Inflammatory macrophage treated with lipopolysaccharide for 1 hour (primary cell): ENCODE results near the gene CYP27B1.
"Not testable (repeated sequence)": the region's sequence is repeated elsewhere in the genome, so short reads cannot be mapped to it uniquely, and the experiment has no call there.

Source experiments
- DNase-seq, 2 donors: peaks; one replicate each; pipeline ENCODE4 v3.0.0-alpha.2; 2020 to 2022

CYP27B1 gene

DNA sequence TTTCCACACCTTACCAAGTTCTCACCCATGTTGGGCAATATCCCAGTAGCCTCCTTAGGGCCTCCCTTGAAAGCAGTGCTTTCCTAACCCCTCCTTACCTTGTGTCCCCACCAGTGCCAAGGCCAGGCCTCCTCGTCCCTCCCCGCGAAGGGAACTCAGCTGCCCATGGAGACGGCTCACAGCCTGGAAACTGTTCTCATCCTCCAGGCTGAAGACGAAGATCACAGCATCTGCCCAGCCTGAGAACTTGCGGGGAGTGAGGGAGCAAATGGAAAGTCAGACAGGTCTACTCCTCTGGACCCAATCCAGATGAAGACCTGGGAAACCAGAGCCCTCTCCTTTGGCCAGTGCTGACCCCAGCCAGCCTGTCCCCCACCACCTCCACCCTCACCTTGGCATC, 33.0 kb downstream of the CYP27B1 start:
- DNase-seq, result no peak

DNA sequence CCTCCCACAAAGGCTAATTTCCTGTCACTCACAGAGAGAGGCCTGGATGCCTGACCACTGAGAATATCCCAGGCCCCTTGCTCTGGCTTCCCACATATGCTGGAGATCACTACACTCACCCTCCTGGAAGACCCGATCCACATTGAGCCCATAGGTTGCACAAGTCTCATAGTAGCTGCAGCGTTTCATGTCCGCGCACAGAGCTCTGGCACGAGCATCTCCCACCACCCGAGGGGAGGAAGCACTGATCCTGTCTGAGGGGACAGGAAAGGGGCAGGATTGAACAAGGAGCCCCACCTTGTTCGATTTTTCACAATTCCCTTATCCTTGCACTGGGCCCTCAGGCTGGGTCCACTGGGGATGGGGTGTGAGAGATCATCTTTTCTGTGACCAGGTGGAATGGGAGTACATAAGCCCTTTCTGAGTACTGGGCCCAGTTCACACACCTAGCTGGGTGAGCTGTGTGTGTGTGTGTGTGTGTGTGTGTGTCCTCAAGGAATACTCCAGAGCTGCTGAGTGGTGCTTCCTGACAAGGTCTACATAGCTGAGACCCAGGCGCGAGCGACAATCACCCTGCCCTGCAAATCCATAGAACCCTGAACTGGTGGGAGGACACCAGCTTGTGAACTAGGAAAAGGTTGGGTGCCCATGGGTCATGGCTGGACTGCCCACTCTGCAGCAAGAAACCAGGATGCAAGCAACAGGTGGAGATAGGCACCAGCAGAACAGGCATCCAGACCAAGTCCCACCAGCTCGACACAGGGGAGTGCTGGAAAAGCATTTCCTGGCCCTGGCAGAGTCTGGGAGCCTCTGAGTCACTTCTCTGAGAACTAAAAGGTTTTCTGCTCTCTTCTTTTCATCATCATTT, 33.9 kb downstream of the CYP27B1 start:
- no peak for DNase-seq

DNA sequence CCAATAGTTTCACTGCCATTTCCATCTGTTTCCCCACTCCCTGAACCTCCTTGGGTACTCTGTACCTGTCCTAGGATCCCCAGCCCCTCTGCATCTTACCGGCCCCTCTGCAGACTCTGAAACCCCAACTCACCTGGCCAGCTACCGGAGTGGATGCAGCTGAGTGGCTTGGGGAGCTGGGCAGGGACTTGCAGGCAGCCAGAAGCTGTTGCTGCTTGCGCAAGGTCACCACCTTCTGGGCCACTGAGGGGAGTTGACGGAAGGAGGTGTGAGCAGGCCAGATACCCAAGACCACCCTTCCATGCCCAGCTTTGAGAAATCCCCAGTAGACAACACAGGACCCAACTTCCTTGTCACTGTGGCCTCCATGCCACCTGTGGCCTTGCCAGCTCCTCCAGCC, 34.6 kb downstream of the CYP27B1 start:
- no peak for DNase-seq

DNA sequence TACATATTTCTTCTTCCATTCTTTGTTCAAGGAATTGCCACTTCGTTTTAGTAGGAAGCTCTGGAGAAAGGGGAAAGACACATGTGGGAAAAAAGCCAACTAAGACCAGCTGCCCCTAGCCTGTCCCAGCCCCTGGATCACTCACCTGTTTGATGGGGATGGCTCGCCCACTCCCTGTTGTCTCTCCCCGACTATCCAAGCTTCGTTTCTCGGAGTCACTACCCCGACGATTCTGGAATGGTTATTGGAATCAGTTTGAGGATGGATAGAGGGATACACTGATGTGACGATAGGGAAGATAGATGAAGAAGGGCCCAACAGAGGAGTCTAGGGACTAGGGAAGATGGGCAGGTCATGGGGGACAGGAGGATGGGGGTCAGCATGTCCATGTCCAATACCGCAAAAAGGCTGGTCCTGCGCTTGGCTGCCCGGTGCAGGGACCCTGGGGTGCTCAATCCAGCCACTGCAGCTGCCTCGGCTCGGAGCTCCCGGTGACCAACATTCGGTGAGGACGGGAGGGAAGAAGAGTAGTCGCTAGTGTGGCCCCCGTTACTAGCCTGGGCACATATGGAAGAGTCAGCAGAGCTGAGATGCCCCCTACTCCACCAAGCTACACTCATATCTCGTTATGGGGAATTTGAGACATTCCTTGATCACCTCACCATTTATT, 35.3 kb downstream of the CYP27B1 start:
- no peak for DNase-seq

DNA sequence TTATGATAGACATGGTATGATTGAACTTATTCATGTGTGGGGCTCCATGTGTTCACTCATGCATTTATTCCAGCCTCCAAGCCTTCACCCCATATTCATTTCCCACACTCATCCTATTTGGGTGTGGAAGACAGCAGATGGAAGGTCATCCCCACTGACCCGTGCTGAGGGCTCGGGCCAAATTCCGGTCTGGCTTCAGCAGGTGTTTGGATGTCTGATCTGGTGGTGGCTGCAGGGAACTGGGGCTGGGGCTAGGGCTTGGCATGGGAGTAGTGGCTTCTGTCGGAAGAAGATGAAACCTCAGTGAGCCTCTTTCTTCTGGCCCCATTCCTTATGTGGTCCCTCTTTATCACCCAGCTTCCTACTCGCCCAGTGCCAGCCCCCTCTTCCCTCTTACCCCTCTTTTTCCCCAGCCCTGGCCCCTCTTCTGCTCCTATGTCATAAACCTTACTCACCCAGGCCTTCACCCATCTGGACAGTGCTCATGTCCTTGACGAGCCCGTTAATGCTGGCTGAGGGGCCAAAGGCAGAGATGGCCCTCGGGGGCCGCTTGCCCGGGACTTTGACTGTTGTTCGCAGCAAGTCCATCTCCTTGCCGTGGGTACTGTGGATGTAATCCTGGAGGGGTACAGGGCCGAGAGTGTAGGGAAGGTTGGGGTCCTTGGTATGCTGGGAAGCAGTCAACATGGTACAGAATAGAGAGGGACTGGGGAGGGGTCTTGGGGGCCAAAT, 36.4 kb downstream of the CYP27B1 start:
- no peak for DNase-seq

DNA sequence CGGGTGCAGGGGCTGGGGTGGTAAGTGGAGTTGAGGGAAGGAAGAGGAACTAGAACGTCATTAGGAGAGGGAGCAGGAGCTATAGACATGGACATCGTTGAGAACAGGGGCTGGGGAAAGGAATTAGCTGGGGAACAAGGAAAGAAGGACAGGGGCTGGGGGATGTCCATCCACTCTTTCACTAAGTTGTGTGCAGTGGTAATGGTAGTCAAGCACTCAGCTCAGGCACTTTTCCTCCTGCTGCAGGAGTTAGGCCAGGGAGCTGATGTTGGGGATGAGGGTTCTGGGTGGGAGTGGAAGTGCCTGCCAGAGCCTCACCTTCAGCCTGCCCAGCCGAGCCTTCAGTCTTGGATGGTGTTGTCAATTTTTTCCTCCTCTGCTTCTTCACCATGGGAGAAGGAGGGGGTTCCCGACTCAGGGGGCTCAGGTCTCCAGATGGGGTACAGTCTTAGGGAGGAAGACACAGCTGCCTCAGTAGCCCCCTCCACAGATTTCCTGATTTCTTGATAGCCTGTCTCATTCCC, 37.5 kb downstream of the CYP27B1 start:
- DNase-seq, result no peak

DNA sequence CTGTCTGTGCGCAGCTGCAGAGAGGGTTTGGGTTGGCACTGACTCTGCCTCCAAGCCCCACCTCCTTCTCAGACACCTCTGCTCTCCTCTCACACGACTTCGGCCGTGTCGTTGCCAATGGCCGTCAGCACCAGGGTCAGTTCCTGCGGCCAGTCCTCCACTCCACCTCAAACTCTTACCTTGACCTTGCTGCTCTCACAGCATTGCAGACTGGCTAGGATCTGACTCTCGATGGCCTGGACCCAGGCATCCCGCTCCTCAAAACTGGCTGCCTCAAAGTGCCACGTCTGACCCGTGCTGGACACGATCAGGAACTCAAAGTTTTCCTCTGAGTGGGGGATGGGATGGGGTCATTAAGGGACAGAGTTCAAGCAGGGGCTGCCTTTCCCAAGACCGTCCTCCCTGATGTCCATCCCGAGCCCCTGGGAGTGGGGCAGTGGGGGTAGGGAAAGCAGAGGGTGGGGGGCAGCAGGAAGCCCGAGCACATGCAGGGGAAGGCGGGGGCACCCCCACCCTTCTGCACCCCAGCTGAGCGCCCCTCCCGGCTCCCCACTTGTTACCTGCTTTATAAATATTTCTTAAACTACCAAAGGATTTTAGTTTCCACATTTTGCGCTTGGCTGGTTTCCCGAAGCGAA, 39.0 kb downstream of the CYP27B1 start:
- no peak for DNase-seq

DNA sequence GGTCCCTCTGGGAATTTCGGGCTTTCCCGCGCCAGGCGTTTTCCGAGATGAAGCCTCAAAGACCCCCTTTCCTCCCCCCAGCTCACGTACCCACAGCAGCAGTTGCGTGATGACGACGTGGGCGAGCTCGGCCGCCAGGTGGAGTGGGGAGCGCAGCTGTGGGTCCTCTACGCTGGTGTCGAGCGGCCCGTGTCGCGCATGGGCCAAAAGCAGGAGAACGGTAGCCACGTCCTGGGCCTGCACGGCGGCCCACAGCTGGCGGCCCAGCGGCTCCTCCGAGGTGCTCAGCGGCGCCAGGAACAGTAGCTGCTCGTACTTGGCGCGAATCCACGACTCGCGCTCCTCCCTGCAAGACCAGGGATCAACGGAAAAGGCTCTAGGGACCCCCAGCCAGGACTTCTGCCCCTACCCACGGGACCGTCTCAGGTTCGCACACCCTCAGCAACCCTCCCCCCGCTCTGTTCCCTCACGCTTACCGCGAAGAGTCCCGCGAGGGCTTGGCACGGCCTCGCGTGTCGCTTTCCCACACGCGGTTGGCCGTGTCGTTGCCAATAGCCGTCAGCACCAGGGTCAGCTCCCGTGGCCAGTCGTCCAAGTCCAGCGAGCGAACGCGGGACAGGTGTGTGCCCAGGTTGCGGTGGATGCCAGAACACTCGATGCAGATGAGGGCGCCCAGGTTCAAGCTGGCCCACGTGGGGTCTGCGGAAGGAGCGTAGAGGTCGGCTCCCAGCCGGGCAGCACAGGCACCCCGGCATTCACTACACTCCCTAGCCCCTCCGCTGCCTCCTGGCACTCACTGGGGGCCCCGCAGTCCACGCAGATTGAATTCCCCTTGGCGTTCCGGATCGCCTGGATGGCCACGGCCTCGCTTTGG, 39.8 kb downstream of the CYP27B1 start:
- DNase-seq, result no peak

DNA sequence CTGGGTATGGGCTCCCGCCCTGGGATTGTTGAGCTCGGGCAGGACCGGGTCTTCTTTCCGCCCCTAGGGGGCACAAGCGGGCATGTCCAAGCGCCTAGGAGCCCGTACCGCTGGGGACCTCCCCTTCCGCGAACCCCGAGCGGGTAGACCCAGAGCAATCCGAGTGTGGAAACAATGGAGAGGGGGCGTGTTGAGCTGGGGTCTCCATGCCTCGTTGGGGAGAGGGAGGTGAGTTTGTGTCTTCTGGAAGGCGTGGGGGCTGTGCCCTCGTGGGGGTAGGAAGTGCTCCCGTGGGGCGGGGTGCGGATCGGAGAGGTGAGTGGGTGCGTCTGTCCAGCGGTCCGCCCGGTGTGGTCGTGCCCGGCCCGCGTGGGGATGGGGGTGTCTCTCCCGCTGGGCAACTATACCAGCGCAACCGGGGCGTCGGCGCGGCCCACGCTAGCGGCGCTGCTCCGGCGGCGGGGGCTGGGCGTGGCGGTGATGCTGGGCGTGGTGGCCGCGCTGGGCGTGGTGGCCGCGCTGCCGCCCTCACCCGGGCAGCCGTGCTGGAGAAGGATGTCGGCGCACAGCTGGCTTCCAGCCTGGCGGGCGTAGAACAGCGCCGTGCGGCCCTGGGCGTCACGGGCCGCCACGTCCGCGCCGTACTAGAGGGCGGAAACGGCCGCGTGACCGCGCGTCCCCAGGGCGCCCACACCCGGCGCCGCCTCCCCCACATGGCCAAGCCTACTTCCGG, 40.6 kb downstream of the CYP27B1 start:
- DNase-seq, result no peak

DNA sequence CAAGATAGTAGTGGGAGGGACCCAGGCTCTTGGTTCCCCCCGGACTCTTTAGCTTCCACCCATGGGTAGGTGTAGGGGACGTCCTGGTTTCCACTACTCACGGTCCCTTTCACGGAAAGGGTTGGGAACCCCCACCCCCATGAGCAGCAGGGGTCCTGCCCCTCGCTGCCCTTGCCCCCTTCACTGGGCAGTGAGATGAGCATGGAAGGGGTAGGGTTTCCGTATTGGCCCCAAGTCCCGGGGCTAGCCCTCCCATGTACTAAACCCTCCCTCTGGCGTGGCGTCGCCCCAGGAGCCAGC, 41.1 kb downstream of the CYP27B1 start:
- DNase-seq, result no peak

DNA sequence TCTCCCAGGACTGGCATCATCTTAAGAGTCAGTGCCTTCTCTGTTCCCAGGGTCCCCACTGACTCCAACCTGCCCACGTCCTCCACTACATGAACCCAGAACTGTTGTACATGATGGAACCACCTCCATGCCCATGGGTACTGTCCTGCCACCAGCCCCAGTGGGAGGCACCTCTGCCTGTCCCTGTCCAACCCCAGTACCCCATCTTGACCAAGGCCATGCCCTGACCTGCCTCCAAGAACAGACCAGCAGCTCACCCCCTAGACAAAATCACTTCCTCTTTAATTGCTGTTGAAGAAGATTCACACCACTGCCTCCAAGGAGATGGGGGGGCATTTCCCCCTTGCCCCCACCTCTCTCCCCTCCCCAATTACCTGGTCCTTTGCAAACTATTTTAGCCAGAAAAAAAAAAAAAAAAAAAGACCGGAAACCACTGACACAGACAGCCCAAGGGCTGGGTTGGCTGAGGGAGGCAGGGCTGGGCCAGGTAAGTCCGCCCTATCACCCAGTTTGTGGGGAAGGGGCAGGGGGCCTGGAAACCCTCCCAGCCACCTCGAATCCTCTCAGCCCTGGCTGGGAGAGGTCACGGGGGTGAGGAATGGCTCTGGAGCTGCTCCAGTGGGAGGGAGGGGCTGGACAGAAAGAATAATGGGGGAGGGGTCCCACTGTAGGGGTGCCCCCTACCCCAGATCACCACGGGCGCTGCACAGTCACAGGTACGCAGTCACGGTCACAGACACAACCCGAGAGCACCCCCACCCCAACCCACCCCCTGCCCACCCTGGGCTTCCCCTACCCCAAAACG, 41.7 kb downstream of the CYP27B1 start:
- no peak for DNase-seq

DNA sequence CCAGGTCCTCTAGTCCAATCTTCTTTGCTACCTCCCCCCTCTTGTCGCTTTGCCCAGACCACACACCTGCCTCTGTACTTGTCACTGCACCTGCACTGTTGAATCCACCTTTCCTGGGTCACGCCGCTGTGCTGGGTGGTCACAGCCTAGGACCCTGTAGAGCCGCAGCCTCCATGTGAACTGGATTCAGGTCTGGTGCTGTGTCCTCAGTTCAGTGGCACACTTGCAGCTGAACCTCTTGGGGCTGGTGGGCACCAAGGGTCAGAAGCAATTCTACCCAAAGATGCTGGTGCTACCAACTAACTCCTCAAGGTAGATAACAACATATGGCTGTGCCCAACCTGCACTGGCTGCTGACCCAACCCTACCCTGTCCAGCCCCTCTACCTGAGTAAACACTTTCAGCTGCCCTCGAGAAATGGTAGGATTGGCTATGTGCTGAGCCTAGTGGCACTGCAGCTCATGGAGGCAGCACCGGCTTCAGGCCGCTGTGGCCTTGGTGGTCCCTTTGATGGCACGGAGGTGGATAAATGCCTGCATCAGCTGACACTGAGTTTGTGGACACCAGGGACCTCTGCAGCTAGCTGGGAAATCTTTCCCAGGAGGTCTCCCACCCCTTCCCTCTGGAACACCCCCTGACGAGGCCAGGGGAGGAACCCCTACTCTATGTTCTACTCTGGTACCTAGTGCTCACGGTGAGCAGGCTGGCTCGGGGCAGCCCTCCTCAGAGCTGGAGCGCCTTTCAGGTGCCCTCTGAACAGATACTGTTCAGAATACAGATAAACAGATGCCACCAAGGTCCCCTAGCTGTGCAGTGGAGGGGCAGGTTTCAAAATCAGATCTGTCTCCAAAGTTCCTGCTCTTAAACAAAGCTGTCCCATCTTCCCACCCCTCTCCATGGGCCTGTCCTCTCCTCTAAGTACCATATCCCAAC, 42.6 kb downstream of the CYP27B1 start:
- DNase-seq, result no peak

DNA sequence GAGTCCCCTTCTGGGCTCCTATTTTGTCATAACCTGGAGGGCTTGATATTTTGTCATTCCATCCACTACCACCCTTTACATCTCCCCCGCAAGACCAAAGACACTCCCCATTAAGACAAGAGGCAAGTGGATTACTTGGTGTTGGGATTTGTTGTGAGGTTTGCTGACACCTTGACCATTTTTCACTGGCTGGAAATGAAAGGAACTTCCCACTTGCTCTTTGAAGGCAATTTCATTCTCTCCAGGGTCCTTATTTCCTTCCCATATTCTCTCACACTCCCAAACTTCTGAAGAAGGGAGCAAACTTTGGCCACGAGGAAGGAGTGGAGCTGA, 43.3 kb downstream of the CYP27B1 start:
- DNase-seq, result no peak

DNA sequence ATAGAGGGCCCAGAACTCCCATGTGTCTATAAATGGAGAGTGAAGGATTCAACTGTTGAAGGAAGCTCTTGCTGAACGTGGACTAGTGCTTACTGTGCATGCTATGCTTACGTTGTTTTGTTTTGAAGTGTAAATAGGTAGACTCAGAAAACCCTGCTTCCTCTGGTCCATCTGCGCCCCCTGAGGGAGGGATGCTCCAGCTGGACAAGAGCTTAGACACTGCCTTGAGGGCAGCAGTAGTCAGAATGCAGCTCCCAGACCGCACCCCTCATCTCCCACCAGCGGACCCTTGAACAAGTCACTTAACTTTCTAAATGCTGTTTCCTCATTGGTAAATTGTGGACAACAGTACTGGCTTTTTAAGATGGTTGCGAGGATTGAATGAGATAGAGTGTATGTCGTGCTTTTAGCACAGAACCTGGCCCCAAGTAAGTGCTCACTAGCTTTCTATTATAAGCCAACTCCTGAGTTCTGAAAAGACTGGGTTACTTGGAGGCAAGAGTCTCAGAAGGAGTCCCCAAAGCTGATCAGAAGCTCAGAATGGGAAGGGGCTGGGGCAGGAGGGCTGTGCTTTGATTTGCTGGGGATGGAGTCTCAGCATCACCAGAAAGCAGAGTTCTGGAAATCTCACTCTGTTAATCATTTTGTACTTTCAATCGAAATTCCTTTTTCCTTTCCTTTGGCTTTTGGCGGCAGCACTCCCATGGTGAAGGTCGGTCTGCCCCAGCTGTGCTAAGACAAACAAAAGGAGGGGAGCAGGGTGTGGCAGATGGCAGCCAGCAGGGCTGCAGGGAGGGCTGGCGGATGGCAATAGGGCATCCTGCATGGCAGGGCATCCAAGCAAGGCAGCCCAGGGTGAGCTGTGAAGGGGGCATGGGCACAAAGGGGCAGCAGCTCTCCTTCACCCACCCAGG, 43.9 kb downstream of the CYP27B1 start:
- DNase-seq, result no peak

DNA sequence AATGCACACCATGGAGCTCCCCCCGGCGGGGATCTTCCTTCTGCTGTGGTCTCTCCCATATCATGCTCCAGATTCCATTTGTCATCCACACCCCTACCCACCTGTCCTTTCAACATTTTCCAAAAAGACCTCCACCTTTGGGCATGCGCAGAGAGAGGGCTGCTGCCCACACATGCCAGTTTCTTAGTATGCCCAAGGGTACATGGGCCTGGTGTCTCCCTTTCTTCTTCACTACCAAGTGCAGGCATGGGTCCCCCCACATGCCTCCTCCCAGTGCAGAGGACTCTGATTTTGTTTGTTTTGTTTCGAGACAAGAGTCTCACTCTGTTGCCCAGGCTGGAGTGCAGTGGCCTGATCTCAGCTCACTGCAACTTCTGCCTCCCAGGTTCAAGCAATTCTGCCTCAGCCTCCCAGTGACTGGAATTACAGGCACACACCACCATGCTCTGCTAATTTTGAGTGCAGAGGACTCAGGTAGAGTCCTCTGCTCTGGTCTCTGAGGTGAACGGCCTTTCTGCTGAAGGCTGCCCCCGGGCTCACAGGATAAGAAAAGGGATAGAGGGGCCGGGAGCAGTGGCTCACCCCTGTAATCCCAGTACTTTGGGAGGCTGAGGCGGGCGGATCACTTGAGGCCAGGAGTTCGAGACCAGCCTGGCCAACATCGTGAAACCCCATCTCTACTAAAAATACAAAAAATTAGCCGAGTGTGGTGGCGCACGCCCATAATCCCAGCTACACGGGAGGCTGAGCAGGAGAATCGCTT, 44.9 kb downstream of the CYP27B1 start:
- not testable (repeated sequence) for DNase-seq

DNA sequence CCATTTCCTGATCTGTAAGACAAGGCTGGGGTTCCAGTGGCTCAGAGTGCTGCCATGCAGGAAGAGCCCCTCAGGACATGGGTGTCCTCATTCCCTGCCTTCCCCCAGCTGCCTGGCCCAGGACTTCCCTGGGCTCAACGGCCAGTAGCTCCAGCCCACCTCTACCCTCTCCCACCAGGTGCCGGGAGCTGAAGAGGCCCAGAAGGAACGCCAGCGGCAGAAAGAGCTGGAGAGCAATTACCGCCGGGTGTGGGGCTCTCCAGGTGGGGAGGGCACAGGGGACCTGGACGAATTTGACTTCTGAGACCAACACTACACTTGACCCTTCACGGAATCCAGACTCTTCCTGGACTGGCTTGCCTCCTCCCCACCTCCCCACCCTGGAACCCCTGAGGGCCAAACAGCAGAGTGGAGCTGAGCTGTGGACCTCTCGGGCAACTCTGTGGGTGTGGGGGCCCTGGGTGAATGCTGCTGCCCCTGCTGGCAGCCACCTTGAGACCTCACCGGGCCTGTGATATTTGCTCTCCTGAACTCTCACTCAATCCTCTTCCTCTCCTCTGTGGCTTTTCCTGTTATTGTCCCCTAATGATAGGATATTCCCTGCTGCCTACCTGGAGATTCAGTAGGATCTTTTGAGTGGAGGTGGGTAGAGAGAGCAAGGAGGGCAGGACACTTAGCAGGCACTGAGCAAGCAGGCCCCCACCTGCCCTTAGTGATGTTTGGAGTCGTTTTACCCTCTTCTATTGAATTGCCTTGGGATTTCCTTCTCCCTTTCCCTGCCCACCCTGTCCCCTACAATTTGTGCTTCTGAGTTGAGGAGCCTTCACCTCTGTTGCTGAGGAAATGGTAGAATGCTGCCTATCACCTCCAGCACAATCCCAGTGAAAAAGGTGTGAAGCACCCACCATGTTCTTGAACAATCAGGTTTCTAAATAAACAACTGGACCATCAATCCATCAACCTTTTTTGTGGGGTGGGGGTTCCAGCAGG, 46.0 kb downstream of the CYP27B1 start:
- DNase-seq, result no peak
